Thymus (tissue), 14 donors: ENCODE data around the gene SLC18A2. TPM values are rescaled to one million over a fixed set of nuclear protein-coding genes. Genes with fewer than 3 reads are reported as not detected.

Source experiments
- DNase-seq, 9 donors: peaks; one replicate each; pipeline ENCODE4 v3.0.0-alpha.2; 2013; ENCODE audit warnings: low spot score in 9 of 9, low read depth in 6 of 9, missing footprints in 1 of 9
- H3K27ac ChIP-seq, 2 donors: one replicate each; pipeline ENCODE4 v1.5.1; 2013; ENCODE audit warnings: control low read depth in 1 of 2, low read depth in 1 of 2, low read length in 1 of 2, mild to moderate bottlenecking in 1 of 2, moderate library complexity in 1 of 2
- H3K27me3 ChIP-seq, 2 donors: one replicate each; pipeline ENCODE4 v1.5.1; 2013; ENCODE audit warnings: low read length in 1 of 2; ENCODE audit not compliant: control insufficient read depth in 2 of 2, insufficient read depth in 1 of 2
- H3K36me3 ChIP-seq, 2 donors: one replicate each; pipeline ENCODE4 v1.5.1; 2013; ENCODE audit warnings: low read length in 1 of 2, mild to moderate bottlenecking in 1 of 2, moderate library complexity in 1 of 2; ENCODE audit not compliant: control insufficient read depth in 2 of 2, insufficient read depth in 2 of 2
- H3K4me1 ChIP-seq, 2 donors: one replicate each; pipeline ENCODE4 v1.5.1; 2013; ENCODE audit warnings: low read length in 2 of 2; ENCODE audit not compliant: control insufficient read depth in 2 of 2, insufficient read depth in 2 of 2
- H3K4me3 ChIP-seq, 2 donors: one replicate each; pipeline ENCODE4 v1.5.1; 2013; ENCODE audit warnings: low read length in 2 of 2, control low read depth in 1 of 2, mild to moderate bottlenecking in 1 of 2
- H3K9me3 ChIP-seq, 2 donors: one replicate each; pipeline ENCODE4 v1.5.1; 2013; ENCODE audit warnings: low read length in 1 of 2, mild to moderate bottlenecking in 1 of 2; ENCODE audit not compliant: control insufficient read depth in 2 of 2, insufficient read depth in 1 of 2
- WGBS: extraction: QIAGEN DNeasy Blood & Tissue Kit; methylation state at CpG from one replicate; pipeline ENCODE4 v1.1.7; 2013; 5-methylcytosine and 5-hydroxymethylcytosine counted together
- long read RNA-seq, 10 donors: transcript quantifications; one replicate each; lab custom pipeline, GENCODE V29; 2026
- polyA plus RNA-seq: library from polyadenylated mRNA; stranded (reverse); fragments of 200-250 nt; gene quantifications from one replicate; pipeline ENCODE4 v1.2.3, GENCODE V29; 2013
- total RNA-seq: library from RNA; stranded (reverse); fragments of 120-200 nt; gene quantifications from one replicate; pipeline ENCODE4 v1.2.4, GENCODE V29; 2013
- donor health status: healthy.

The SLC18A2 gene
- total RNA-seq (6.1 TPM), polyA plus RNA-seq (27.6 TPM)
- long read RNA-seq, donor 1 = 0 reads
- long read RNA-seq, donor 2 = 0 reads
- long read RNA-seq, donor 3, partial matches to known transcripts = 0 of 1 reads
- long read RNA-seq, donor 3, other reads (novel, unspliced or antisense) = 0 of 1 reads
- long read RNA-seq, donor 4, transcript SLC18A2-201 (16 exons, 3,872 nt) = major isoform, 6 of 21 reads
- long read RNA-seq, donor 4, partial matches to known transcripts = 15 of 21 reads
- long read RNA-seq, donor 4, other reads (novel, unspliced or antisense) = 0 of 21 reads
- long read RNA-seq, donor 5, full-length matches to known transcripts = 11 of 53 reads
- long read RNA-seq, donor 5, partial matches to known transcripts = 42 of 53 reads
- long read RNA-seq, donor 5, other reads (novel, unspliced or antisense) = 0 of 53 reads
- long read RNA-seq, donor 6, full-length matches to known transcripts = 1 of 1 reads
- long read RNA-seq, donor 6, partial matches to known transcripts = 0 of 1 reads
- long read RNA-seq, donor 6, other reads (novel, unspliced or antisense) = 0 of 1 reads
- long read RNA-seq, donor 7, partial matches to known transcripts = 39 of 41 reads
- long read RNA-seq, donor 7, other reads (novel, unspliced or antisense) = 0 of 41 reads
- long read RNA-seq, donor 8 = 0 reads
- long read RNA-seq, donor 9, partial matches to known transcripts = 12 of 13 reads
- long read RNA-seq, donor 9, other reads (novel, unspliced or antisense) = 0 of 13 reads
- long read RNA-seq, donor 10, partial matches to known transcripts = 0 of 1 reads
- long read RNA-seq, donor 10, other reads (novel, unspliced or antisense) = 0 of 1 reads

- Histone ChIP-seq H3K9me3 (no peaks in the 10 kb centered on the region), H3K4me1 (peaks cover 12 to 26% of the 10 kb centered on the region in 2 donors), H3K27me3 (peaks cover 32 to 82% of the 10 kb centered on the region in 2 donors), H3K36me3 (no peaks in the 10 kb centered on the region), H3K27ac (no peak within 1 kb of the TSS), H3K4me3 (peak within 1 kb of the TSS; percentile 34 to 68)
- no peak for DNase-seq
- WGBS = 10% methylated on average over 93 of the region's 93 CpGs
These were observed at the start of gene SLC18A2 for GRCh38 chr10:117240621-117241529. TSS of gene SLC18A2 (plus strand) at chr10:117241114. CDS start at chr10:117241694, 580 bp downstream.

DNA sequence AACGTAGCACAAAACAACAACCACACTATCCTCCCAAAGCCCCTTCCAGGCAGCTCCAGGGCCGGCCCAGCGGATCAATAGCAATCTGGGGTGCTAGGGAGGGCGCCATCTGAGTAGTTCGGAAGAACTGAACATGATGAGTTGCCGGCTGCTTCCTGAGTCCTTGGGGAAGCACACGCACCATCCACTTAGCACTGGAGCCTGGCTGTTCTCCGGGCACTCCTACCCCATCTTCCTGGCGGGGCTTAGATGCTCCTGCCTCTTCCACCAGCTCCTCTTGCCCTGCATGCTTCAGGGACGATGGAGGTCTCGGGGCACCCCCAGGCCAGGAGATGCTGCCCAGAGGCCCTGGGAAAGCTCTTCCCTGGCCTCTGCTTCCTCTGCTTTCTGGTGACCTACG lies 43.7 kb upstream of the SLC18A2 start, which contains the start of gene KCNK18:
TSS of gene KCNK18 (plus strand) at position 301 of the 400 bp plus-strand sequence. CDS start at position 301, 0 bp downstream.
- H3K27ac ChIP-seq = no peak within 1 kb of the TSS
- H3K4me3 ChIP-seq = no peak within 1 kb of the TSS
- no peaks in the 10 kb centered on the region for H3K4me1 ChIP-seq
- H3K27me3 ChIP-seq = peaks cover 0 to 8% of the 10 kb centered on the region in 2 donors
- no peaks in the 10 kb centered on the region for H3K9me3 ChIP-seq
- no peak for DNase-seq
- 95% methylated on average over 12 of the region's 12 CpGs for WGBS
- no peaks in the 10 kb centered on the region for H3K36me3 ChIP-seq

GRCh38 chr10:117198088-117198487 lies 42.8 kb upstream of the SLC18A2 start:
- WGBS = 62% methylated on average over 4 of the region's 4 CpGs

GRCh38 chr10:117201826-117202225 lies 39.1 kb upstream of the SLC18A2 start:
- WGBS = 79% methylated on average over 4 of the region's 4 CpGs
- Histone ChIP-seq H3K36me3 (no peaks in the 10 kb centered on the region), H3K9me3 (no peaks in the 10 kb centered on the region), H3K27me3 (peaks cover 0 to 12% of the 10 kb centered on the region in 2 donors), H3K4me1 (no peaks in the 10 kb centered on the region), H3K4me3 (no peak overlapping the region), H3K27ac (no peak overlapping the region)
- DNase-seq = no peak

More at GRCh38 chr10:117198088-117198487, 42.8 kb upstream of the SLC18A2 start:
- Histone ChIP-seq H3K27ac (no peak overlapping the region), H3K4me1 (no peaks in the 10 kb centered on the region), H3K4me3 (no peak overlapping the region), H3K9me3 (no peaks in the 10 kb centered on the region), H3K27me3 (peaks cover 0 to 10% of the 10 kb centered on the region in 2 donors), H3K36me3 (no peaks in the 10 kb centered on the region)
- no peak for DNase-seq

DNA sequence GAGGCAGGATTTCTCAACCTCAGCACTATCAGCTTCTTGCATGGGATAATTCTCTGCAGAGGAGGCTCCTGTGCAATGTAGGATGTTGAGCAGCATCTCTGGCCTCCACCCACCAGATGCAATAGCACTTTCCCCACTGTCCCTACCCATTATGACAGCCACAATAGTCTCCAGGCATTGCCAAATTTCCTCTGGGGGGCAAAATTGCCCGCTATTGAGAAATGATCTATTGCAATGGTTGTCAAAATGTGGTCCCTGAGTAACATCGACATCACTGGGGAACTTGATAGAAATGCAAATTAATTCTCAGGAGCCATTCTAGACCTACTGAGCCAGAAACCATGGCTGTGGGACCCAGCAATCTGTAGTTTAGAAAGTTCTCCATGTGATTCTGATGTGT lies 36.6 kb upstream of the SLC18A2 start:
- no peaks in the 10 kb centered on the region for H3K4me1 ChIP-seq
- H3K4me3 ChIP-seq = no peak overlapping the region
- H3K36me3 ChIP-seq = no peaks in the 10 kb centered on the region
- DNase-seq = no peak
- 63% methylated on average over 2 of the region's 2 CpGs for WGBS
- H3K27me3 ChIP-seq = peaks cover 0 to 10% of the 10 kb centered on the region in 2 donors
- no peak overlapping the region for H3K27ac ChIP-seq
- no peaks in the 10 kb centered on the region for H3K9me3 ChIP-seq

DNA sequence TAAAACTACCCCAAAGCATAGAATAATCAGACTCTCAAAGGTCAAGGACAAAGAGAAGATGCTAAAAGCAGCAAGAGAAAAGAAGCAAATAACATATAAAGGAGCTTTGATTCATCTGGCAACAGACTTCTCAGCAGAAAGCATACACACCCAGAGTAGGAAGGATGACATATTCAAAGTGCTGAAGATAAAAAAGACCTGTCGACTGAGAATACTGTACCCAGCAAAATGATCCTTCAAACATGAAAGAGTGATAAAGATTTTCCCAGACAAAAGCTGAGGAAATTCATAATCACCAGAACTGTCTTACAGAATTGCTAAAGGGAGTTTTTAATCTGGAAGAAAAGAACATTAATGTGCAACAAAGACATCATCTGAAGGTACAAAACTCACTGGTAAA lies 28.7 kb upstream of the SLC18A2 start:
- Histone ChIP-seq H3K9me3 (peaks cover 0 to 2% of the 10 kb centered on the region in 2 donors), H3K27ac (no peak overlapping the region), H3K4me1 (peaks cover 0 to 9% of the 10 kb centered on the region in 2 donors), H3K4me3 (no peak overlapping the region), H3K36me3 (no peaks in the 10 kb centered on the region), H3K27me3 (peaks cover 14 to 39% of the 10 kb centered on the region in 2 donors)
- DNase-seq = no peak
- WGBS = 100% methylated on average over 1 of the region's 1 CpG

- peaks cover 14 to 58% of the 10 kb centered on the region in 2 donors for H3K27me3 ChIP-seq
- H3K4me1 ChIP-seq = peaks cover 6 to 13% of the 10 kb centered on the region in 2 donors
- no peak for DNase-seq
- peaks cover 0 to 2% of the 10 kb centered on the region in 2 donors for H3K9me3 ChIP-seq
- H3K36me3 ChIP-seq = no peaks in the 10 kb centered on the region
- no peak overlapping the region for H3K4me3 ChIP-seq
- 84% methylated on average over 1 of the region's 1 CpG for WGBS
- no peak overlapping the region for H3K27ac ChIP-seq
These were observed 26.5 kb upstream of the SLC18A2 start for GRCh38 chr10:117214401-117214800.

- no peak overlapping the region for H3K4me3 ChIP-seq
- no peak overlapping the region for H3K27ac ChIP-seq
- peaks cover 14 to 58% of the 10 kb centered on the region in 2 donors for H3K27me3 ChIP-seq
- H3K4me1 ChIP-seq = peaks cover 6 to 13% of the 10 kb centered on the region in 2 donors
- H3K9me3 ChIP-seq = peaks cover 0 to 2% of the 10 kb centered on the region in 2 donors
- H3K36me3 ChIP-seq = no peaks in the 10 kb centered on the region
- 93% methylated on average over 2 of the region's 2 CpGs for WGBS
- no peak for DNase-seq
These were observed 25.8 kb upstream of the SLC18A2 start for GRCh38 chr10:117215079-117215478.
